K562 (cell line): ENCODE results near the gene LAGE3. TPM values are rescaled to one million over a fixed set of nuclear protein-coding genes. Genes with fewer than 3 reads are reported as not detected.

Source experiments
- ATAC-seq: fragments of 200-7000 bp; cut with Tn5 transposase; 3 replicates; pipeline ENCODE4 v1.9.1; 2020; ENCODE audit warnings: moderate library complexity
- BruUV-seq: library from RNA; stranded (reverse); fragments of 400-500 nt; replicated peaks from 2 replicates; lab custom pipeline; 2021; lab: Mats Ljungman, UMichigan
- CTCF ChIA-PET: fragments of 300-600 bp; formaldehyde crosslinking; extraction: SDS; loops from one replicate; lab custom pipeline; 2021; ENCODE audit warnings: low intra/inter-chr PET ratio; lab: Yijun Ruan, JAX
- POLR2A ChIA-PET: fragments of 300-600, 350-650 bp; sonication (Branson Sonifier 250); formaldehyde crosslinking; extraction: SDS; loops from one replicate; lab custom pipeline; 2021; ENCODE audit warnings: antibody characterized with exemption, inconsistent platforms; lab: Yijun Ruan, JAX
- DNase-seq, 4 experiments: peaks; one replicate each; pipeline versions ENCODE4 v3.0.0 to v3.0.0-alpha.2; 2011 to 2018; ENCODE audit warnings: low spot score in 3 of 4, mixed read lengths in 3 of 4; ENCODE audit errors: extremely low read depth in 1 of 4
- FAIRE-seq: peaks from 2 replicates; lab custom pipeline; 2011; peaks lifted over from hg19 to GRCh38; lab: Jason Lieb, UNC
- H2AFZ ChIP-seq: 2 replicates; pipeline ENCODE4 v1.6.0; 2011; ENCODE audit warnings: low read depth, low read length, control low read depth, inconsistent platforms
- H3K27ac ChIP-seq: fragments of 200-600 bp; 3 replicates; pipeline ENCODE4 v1.8.0; 2011; ENCODE audit warnings: low read depth, mild to moderate bottlenecking, control low read depth, inconsistent platforms, low read length, moderate library complexity, mixed read lengths; ENCODE audit errors: extremely low read depth
- H3K27me3 ChIP-seq, 2 experiments: fragments of 300-600 bp in 1 of 2; 2 replicates in 1 of 2; 3 replicates in 1 of 2; pipeline versions ENCODE4 v1.6.0 to v1.8.0; 2011; ENCODE audit warnings: inconsistent platforms in 2 of 2, low read length in 2 of 2, mild to moderate bottlenecking in 1 of 2, mixed read lengths in 1 of 2, moderate library complexity in 1 of 2; ENCODE audit not compliant: control insufficient read depth in 2 of 2, insufficient read depth in 2 of 2
- H3K36me3 ChIP-seq: fragments of 300-600 bp; 3 replicates; pipeline ENCODE4 v1.8.0; 2011; ENCODE audit warnings: mild to moderate bottlenecking, low read length, inconsistent platforms; ENCODE audit not compliant: control insufficient read depth, insufficient read depth
- H3K4me1 ChIP-seq, 2 experiments: fragments of 200-600 bp in 1 of 2; replicated peaks in 1 of 2; 2 replicates in 1 of 2; 3 replicates in 1 of 2; pipeline versions ENCODE4 v1.5.1 to v1.8.0; 2011; ENCODE audit warnings: inconsistent platforms in 2 of 2, low read length in 2 of 2, mild to moderate bottlenecking in 1 of 2, mixed read lengths in 1 of 2, moderate library complexity in 1 of 2; ENCODE audit not compliant: control insufficient read depth in 2 of 2, insufficient read depth in 2 of 2
- H3K4me2 ChIP-seq: 2 replicates; pipeline ENCODE4 v1.6.1; 2011; ENCODE audit warnings: low read length, control low read depth, inconsistent platforms, mixed read lengths; ENCODE audit not compliant: insufficient read depth
- H3K4me3 ChIP-seq: fragments of 200-600 bp; sonication (generic), shearing (Covaris generic); 2 replicates; pipeline ENCODE4 v1.5.1; 2016; ENCODE audit warnings: control low read depth, inconsistent platforms
- H3K79me2 ChIP-seq: fragments of 200-600 bp; 3 replicates; pipeline ENCODE4 v1.8.0; 2011; ENCODE audit warnings: low read length, inconsistent platforms; ENCODE audit not compliant: control insufficient read depth, insufficient read depth
- H3K9ac ChIP-seq, 2 experiments: 2 replicates each; pipeline versions ENCODE4 v1.6.0 to v1.6.1; 2011; ENCODE audit warnings: low read depth in 2 of 2, low read length in 2 of 2, control low read depth in 1 of 2, inconsistent platforms in 1 of 2, mild to moderate bottlenecking in 1 of 2, mixed read lengths in 1 of 2; ENCODE audit not compliant: insufficient read depth in 1 of 2
- H3K9me1 ChIP-seq: one replicate; pipeline ENCODE4 v1.6.0; 2011; ENCODE audit warnings: inconsistent platforms, mild to moderate bottlenecking, low read length, moderate library complexity; ENCODE audit not compliant: control insufficient read depth, insufficient read depth
- H3K9me3 ChIP-seq: replicated peaks from 2 replicates; pipeline ENCODE4 v1.5.1; 2011; ENCODE audit warnings: low read depth, low read length, inconsistent platforms; ENCODE audit not compliant: control insufficient read depth, insufficient read depth
- H4K20me1 ChIP-seq: replicated peaks from 2 replicates; pipeline ENCODE4 v1.6.1; 2011; ENCODE audit warnings: low read length, inconsistent platforms, mixed read lengths; ENCODE audit not compliant: control insufficient read depth, insufficient read depth
- ARID4B ChIP-seq: sonication (generic); formaldehyde crosslinking; IDR thresholded peaks from 2 replicates; pipeline ENCODE4 v1.8.0; 2022; ENCODE audit warnings: mild to moderate bottlenecking, missing genetic modification reagents
- CTCF ChIP-seq, 3 experiments: IDR thresholded peaks in 2 of 3; conservative IDR thresholded peaks in 1 of 3; 2 replicates each; pipeline ENCODE4 v1.5.1; 2011 to 2012; ENCODE audit warnings: low read length in 3 of 3, mild to moderate bottlenecking in 3 of 3, control low read depth in 2 of 3, improper control_type of control experiment in 1 of 3, inconsistent platforms in 1 of 3, low read depth in 1 of 3, mixed read lengths in 1 of 3, moderate library complexity in 1 of 3; ENCODE audit not compliant: insufficient read depth in 2 of 3
- NEUROD1 ChIP-seq: fragments of 150-350 bp; IDR thresholded peaks from 2 replicates; pipeline ENCODE4 v1.6.1; 2014; ENCODE audit warnings: borderline replicate concordance, low read length, low read depth; ENCODE audit not compliant: partially characterized antibody
- POLR2B ChIP-seq: fragments of 450-650 bp; IDR thresholded peaks from 2 replicates; pipeline ENCODE4 v1.6.1; 2018; ENCODE audit warnings: low read depth; ENCODE audit not compliant: partially characterized antibody
- POLR2G ChIP-seq: fragments of 200-400 bp; formaldehyde crosslinking; IDR thresholded peaks from 2 replicates; pipeline ENCODE4 v1.6.1; 2017; ENCODE audit warnings: low read depth, mild to moderate bottlenecking, antibody characterized with exemption, low read length, moderate library complexity
- RBBP5 ChIP-seq: fragments of 200-600 bp; sonication (generic); IDR thresholded peaks from 2 replicates; pipeline ENCODE4 v1.6.1; 2012; ENCODE audit warnings: borderline replicate concordance, mild to moderate bottlenecking, low read length, control low read depth, inconsistent platforms; ENCODE audit not compliant: insufficient read depth, poor library complexity, severe bottlenecking
- SRSF7 ChIP-seq: fragments of 200-400 bp; formaldehyde crosslinking; optimal IDR thresholded peaks from 2 replicates; pipeline ENCODE3; 2017; ENCODE audit warnings: mild to moderate bottlenecking, low read depth, low read length
- WGBS: fragments of 100-300 bp; shearing (Covaris generic); methylation state at CpG from one replicate; pipeline ENCODE4 v1.1.6; 2016; ENCODE audit warnings: low coverage, mixed read lengths; ENCODE audit not compliant: insufficient coverage; ENCODE audit errors: missing lambda C conversion rate; 5-methylcytosine and 5-hydroxymethylcytosine counted together
- in situ Hi-C: fragments of 300-500 bp; cut with MboI; formaldehyde crosslinking; loops from 4 replicates; pipeline ENCODE4 v1.15.0; 2018; ENCODE audit warnings: inconsistent platforms, mixed read lengths
- intact Hi-C: fragments of 100-400 bp; cut with micrococcal nuclease; formaldehyde crosslinking; loops from 2 replicates; pipeline ENCODE4 v1.14.2; 2022
- polyA plus RNA-seq, 8 experiments: library from polyadenylated mRNA; depleted of rRNA in 4 of 8; stranded (reverse) in 5 of 8; unstranded in 3 of 8; fragments of >200 nt; fragmentation: Nextera tagmentation in 2 of 8; fragmentation: Illumina TruSeq in 1 of 8; extraction: Ambion mirVana in 2 of 8; extraction: Trizol in 1 of 8; gene quantifications; 2 replicates each; pipeline versions ENCODE4 v1.2.1 to v1.2.3, GENCODE V29; 2011 to 2014; ENCODE audit warnings: inconsistent platforms in 1 of 8, missing spikeins in 1 of 8
- total RNA-seq, 7 experiments: library from RNA; depleted of rRNA in 6 of 7; stranded (reverse); fragments of >200 nt in 6 of 7; fragmentation: Illumina TruSeq in 2 of 7; extraction: Trizol in 2 of 7; gene quantifications; 2 replicates each; pipeline versions ENCODE4 v1.2.1 to v1.2.3, GENCODE V29; 2011 to 2021; ENCODE audit warnings: low replicate concordance in 1 of 7

Gene LAGE3
- total and polyA plus RNA-seq, 9 of the 15 experiments (the other 6 are each of a cell fraction or from before 2014, with no cell fraction given): 28.2 to 125 (median 35.8) TPM

GRCh38 chrX:154472685-154473632 is 6.1 kb downstream of the LAGE3 start:
- intact Hi-C loops: no loop called here
- ATAC-seq (no peak), FAIRE-seq (no peak), DNase-seq (no peak)
- ChIA-PET POLR2A (interaction anchor here (0.6 to 1.8 kb wide), 6 partner anchors 8 to 72 kb away, joined by 3 to 10 read pairs (median 4); partner anchors contain the start of gene SLC10A3), CTCF (no interaction called here)
- Histone ChIP-seq H3K4me3 (no peak overlapping the region), H3K27ac (no peak overlapping the region), H4K20me1 (no peaks in the 10 kb centered on the region), H3K4me1 (peaks cover 9 to 13% of the 10 kb centered on the region in 2 experiments; a peak in 4 of 5 replicates), H2AFZ (no peak overlapping the region), H3K36me3 (peaks cover 46% of the 10 kb centered on the region; the same call in 2 of the 3 replicates), H3K79me2 (peaks cover 6% of the 10 kb centered on the region), H3K4me2 (no peak overlapping the region), H3K9me3 (no peaks in the 10 kb centered on the region), H3K9me1 (no peaks in the 10 kb centered on the region), H3K27me3 (no peaks in the 10 kb centered on the region), H3K9ac (0 out of 4 replicates have a peak overlapping the region, but pooled peaks of 1 of the 2 experiments have one; percentile 6)
- TF ChIP-seq POLR2B: no peak
- no peak for TF ChIP-seq RBBP5
- TF ChIP-seq NEUROD1: no peak
- TF ChIP-seq SRSF7: no peak
- TF ChIP-seq POLR2G: peak; percentile 7; the same call in 1 of the 2 replicates
- TF ChIP-seq CTCF (IDR thresholded peaks at IDR 0.05 in 2 of 3, conservative IDR thresholded peaks at IDR 0.05 in 1 of 3; ENCODE audit: insufficient read depth in 2 of 3, low read depth in 1 of 3, low read length in 3 of 3): 0 out of 6 replicates have a peak, but pooled peaks of 1 of the 3 experiments have one; percentile 11
- TF ChIP-seq ARID4B (CRISPR knock-in tag): no peak
- in situ Hi-C loops: no loop called here
- 76% methylated on average over 10 of the region's 28 CpGs for WGBS
- no TSS peak for BruUV-seq
